RKO (cell line): ENCODE data around the gene BTRC.
"Not testable (repeated sequence)": the region's sequence is repeated elsewhere in the genome, so short reads cannot be mapped to it uniquely, and the experiment has no call there.

ENCODE experiments used
- DNase-seq: peaks from one replicate; pipeline ENCODE4 v3.0.0-alpha.2; 2016; ENCODE audit warnings: low spot score

The BTRC gene

DNA sequence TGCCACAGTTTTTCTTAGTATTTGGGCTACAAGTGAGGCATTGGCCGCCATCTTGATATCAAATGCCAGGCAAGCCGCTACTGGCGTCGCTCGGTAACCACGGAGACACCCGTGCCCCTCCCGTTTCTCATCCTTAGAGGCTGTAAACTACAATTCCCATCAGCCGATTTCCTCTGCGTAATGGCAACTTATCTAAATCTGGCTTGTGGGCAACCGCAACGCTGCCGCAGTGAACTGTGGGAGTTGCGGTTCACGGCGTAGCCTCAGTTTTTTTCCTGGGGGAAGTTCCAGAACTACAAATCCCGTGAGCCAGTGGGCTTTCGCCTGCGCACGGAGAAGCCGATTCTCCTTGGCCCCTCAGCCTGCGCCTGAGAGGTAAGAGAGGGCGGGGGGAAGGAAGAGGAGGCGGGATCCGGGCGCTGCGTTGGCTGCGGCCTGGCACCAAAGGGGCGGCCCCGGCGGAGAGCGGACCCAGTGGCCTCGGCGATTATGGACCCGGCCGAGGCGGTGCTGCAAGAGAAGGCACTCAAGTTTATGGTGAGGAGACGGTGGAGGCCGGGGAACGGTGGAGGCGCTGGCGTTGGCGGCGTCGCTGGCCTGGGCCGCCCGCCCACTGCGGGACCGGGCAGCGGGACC lies at the start of gene BTRC:
Gene BTRC (plus strand): TSS at position 474 of the 636 bp plus-strand sequence. CDS start 16 bp downstream, at position 490.
- DNase-seq, result peak; percentile 99

DNA sequence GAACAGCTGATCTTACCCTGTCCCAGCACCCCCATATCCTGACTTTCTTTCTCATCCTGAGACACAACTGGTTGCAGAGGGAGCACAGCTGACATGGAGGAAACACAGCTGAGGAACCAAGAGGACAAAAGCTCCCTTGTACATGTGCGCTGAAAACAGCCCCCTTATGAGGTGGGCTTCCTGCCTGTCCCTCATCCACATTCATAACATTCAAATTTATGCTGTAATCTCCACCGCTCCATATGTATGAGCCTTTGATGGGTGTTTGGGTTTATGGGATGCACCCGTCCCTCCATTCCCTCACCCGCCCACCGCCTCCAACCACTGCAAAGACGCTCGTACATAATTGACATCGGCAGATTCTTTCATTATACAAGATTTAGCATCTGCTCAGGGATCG lies 49.6 kb upstream of the BTRC start:
- DNase-seq, result no peak

DNA sequence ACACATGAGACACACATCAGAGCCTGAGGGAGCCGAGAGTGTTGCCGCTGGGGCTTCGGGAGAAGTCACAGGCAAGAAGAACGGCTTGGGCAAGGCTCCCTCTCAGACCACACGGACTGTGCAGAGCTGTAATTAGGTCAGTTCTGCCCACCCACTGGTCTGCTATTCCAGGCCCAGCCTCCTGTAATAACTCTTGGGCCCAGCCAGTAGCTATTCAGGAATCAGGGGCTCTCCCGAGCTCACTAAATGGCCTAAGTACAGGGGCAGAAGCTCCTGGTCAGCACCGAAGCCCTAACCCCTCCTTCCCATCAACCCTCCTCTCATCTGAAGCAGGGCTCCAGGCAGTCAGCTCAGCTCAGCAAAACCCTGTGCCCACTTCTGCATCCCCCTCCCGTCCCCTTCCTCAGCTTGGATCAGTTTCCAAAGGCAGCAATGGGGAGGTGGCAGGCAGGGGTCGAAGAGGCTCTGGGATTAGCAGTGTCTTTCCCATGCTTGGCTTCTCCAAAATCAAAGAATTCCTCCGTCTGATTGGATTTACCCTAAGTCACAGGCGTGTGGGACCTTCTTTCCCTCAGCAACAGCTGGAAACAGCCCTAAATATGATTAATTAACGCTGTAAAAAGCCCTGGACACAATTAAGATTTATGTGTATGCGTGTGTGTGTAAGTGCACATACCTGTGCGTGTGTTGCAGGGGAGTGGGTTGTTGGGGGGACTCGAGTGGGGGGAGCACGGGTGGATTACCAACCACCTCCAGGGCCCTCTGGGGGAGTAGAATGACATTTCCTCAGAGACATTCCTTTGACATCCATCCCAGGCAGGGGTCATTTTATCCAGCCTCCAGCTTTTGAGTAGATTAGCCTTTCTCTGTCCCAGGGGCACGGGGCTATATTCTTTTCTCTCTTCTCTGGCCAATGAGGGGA lies 48.4 kb upstream of the BTRC start:
- DNase-seq, result no peak

DNA sequence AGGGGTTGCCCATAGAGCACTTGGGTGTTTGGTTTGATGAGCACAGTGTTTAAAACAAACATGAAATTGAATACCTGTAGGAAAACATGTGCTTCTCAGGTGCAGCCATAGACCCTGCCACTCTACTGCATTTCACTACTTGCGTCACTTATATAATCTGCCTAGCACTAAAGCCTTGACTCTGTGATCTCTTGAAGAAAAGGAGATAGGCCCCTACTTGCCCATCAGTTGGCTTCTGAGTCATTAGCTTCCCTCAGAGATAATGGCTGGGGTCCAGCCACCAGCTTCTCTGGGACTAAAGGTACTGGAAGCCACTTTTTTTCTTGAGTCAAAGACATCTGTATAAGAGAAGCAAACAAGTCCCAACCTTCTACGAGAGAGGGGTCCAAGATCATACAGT lies 45.9 kb upstream of the BTRC start:
- no peak for DNase-seq

DNA sequence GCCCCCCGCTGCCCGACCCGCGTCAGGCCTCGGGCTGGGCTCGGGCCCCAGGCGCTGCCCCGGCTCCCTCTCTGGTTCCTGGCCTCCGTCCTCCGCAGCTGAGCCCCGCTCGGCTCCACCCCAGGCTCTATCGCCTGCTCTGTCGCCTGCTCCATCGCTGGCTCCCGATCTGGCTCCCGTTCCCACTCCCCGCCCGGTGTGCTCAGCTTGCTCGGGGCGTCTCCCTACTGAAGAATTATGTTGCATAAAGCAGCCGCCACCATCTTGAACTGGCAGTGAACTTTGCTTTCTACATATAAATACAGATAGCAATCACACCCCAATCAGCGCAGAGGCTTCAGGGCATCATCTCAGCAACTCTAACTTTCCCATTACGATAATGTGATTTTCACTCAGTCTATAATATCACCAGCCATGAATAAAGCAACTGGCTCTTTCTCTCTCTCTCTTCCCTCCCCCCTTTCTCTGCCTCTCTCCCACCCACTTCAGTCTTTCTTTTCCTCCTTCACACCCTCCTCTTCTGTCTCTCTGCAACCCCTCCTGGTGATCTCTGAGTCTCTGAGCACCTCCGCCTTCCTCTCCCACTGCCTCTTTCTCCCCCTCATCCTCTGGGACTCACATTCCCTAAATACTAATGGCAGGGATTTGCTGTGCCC lies 43.3 kb upstream of the BTRC start:
- DNase-seq, result no peak

DNA sequence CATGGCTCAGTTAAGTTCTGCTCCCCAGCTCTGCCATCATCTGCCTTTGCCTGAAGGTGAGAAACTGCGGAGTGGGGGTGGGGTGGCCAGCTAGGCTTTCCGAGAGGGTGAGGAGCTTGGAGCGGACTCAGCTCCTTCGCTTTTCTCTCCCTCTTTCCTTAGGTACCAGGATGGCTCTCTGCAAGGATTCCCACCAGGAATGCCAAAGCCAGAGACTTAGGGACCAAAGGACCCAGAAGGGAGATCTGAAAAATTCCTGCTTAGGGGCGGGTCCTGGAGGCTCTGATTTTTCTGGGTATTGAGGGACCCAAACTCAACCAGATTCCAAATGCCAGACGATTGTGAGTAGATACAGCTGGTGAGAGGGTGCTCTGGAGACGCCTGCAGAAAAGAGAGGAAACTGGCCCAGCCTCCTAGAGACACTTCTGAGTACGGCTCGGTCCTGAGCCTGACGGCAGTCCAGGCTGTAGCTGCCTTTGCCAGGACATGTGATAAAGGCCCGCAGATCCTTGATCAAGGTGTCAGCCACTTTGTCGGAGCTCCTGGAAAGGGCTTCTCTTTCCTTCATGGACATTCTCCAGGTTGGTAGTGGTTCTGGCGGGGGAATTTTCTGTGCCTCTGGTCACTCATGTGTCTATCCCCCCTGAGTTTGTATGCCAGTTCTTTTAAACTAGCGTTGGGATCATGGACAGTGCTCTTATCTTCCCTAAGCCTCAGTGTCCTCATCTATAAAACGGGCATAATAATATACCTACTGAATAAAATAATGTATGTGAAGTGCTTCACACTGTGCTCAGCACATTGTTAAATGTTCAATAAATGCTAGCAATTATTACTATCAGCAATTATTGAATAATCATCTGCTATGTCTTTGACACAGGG lies 42.5 kb upstream of the BTRC start:
- no peak for DNase-seq

DNA sequence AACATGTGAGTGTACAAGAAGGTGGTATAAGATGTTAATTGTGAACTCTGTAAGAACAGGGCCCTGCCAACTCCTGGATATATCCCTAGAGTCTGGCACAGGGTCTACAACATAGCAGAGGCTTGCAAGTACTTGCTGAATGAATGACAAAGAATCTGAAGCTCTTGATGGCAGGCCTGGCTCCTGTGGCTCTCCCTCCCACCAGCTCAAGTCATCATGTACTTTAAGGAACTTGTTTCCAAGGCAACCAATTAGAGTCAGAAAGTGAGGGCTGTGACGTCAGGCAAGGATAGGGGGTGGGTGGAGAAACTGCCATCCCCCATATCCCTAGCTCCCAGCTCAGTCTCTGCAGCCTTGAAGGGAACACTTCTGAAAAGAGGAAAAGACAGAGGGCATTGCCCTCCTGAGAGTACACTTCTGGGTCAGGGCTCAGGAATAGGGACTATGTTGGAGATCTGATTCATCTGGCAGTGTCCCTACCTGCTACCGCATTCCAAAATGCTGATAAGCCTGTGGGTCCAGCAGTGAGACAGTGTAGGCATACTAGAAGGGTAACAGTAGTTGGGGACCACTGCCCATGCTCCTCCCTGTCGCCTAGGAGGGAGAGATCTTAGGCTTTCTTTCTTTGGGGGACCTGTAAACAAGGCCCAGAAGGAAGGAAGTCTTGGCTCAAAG lies 34.6 kb upstream of the BTRC start:
- no peak for DNase-seq

DNA sequence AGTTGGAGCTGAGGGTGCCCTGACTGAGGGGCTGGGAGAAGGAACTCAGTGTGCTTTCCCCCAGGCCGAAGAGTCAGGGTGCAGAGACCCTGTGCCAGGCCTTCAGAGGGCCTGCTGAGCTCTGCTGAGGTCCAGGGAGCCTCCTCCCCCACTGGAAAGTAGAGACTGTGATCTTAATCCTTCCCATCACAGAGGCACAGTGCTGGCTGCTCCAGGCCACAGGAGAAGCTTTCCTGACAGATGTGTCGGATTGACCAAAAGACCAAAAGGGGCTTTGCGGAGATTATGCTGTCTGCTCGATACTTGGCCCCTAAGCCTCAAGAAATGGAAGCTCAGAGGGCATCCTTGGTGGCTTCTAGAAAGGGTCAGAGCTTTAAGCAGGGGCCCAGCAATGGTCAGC lies 32.9 kb upstream of the BTRC start:
- no peak for DNase-seq

DNA sequence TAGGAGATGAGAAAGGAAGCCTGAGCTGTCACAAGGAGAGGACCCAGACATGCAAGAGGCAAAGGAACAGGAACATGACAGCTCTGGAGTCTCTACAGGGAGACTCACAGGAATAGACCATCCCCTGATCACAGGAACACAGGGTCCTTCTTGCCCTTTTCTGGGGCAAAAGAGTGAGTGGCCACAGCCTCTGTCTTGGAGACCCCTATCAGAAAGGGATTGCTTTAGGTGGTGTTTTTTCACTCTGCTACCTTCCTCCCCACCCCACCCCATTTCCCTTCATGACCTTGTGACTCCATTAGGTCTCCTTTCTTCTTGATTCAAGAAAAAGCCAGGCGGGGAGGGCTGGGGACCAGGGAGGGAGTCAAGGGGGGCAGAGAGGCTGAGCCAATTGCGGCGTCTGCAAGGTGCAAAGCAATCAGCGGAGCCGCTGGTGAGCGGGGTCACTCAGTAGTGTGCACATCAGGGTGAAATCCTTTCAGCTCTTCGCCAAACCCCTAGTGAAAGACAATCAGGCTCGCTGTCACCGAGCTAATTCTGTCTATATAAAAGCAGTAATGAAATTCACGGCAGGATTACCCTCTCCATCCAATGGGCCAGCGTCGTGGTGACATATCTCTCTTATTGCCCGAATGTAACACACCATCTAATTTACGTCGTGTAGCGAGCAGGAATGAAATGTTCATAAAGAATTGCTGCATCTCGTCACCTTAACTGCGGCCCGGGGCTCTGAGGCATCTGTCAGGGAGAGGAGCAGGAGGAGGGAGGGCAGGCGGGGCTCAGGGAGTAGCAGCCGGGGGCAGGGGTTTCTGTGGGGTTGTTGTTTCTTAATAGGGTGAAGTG lies 31.5 kb upstream of the BTRC start:
- DNase-seq, result no peak

DNA sequence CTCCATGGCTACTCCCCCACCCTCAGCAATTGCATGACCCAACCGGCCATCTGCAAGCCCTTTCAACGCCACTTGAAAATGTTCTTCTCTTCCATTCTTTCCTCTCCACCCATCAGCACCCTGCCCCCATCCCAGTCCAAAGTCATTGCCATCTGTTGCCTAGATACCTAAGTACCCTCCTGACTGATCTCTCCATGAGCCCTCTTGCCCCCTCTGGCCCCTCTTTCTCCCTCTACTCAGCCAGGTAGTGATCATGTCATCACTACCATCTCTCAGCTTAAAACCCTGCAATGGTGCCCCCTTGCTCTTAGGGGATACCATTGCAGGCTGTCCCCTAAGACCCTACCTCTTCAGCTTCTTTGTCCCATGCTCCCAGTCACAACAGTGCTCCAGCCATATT lies 30.5 kb upstream of the BTRC start:
- no peak for DNase-seq

DNA sequence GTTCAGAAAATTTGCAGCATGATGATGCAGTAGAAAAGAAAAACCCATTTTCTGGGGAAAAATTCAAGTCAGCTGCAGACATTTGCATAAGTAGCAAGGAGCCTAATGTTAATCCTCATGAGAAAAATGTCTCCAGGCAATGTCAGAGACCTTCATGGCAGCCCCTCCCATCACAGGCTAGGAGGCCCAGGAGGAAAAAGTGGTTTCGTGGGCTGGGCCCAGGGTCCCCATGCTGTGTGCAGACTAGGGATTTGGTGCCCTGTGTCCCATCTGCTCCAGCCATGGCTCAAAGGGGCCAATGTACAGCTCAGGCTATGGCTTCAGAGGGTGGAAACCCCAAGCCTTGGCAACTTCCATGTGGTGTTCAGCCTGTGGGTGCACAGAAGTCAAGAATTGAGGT lies 26.5 kb upstream of the BTRC start:
- DNase-seq, result not testable (repeated sequence)

DNA sequence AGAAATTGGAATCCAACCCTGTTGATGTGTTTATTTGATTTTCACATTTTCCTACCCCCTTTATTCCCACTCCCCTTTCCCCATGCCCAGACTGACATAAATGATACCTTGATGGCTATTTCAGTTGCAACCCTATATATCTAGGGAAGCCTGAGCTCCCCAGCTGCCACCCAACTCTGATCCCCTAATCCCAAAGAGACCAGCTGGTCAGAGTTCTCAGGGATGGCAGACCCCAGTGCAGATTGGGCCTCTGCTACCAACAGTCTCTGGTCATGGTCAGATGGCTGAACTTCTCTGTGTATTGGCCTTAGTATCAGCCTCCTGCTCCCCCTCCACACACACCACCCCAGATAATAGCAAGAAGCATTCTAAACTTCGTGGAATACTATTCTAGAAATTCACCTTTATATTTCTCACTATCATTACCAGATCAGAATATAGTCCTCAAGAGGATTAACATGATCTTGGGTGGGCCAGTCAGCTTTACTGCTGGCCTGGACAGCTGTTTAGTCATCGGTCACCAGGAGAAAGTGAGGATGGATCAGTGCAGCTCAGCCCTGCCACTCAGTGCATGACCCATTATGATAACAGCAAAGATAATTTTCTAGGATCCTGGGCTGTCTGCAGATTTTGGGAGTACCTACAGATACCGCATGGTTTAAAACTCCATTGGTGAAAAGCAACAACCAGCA lies 24.5 kb upstream of the BTRC start:
- no peak for DNase-seq

DNA sequence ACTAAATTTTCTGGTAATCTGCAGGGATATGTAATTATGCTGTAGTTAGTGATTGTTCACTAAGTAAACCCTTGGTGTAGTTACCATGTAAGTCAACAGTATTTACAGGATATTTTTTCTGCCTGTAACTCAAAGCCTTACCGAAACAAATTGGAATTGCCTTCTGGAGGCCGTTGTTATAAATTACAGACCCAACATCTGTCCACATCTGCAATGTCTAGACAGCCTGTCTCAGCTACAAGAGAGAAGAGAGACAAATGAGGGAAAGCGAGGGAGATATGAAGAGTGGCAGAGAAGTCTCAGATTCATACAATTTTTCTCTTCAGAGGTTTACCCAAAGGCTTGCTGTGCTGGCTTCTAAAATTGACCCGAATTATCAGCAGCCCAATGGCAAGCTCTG lies 23.7 kb upstream of the BTRC start:
- no peak for DNase-seq

DNA sequence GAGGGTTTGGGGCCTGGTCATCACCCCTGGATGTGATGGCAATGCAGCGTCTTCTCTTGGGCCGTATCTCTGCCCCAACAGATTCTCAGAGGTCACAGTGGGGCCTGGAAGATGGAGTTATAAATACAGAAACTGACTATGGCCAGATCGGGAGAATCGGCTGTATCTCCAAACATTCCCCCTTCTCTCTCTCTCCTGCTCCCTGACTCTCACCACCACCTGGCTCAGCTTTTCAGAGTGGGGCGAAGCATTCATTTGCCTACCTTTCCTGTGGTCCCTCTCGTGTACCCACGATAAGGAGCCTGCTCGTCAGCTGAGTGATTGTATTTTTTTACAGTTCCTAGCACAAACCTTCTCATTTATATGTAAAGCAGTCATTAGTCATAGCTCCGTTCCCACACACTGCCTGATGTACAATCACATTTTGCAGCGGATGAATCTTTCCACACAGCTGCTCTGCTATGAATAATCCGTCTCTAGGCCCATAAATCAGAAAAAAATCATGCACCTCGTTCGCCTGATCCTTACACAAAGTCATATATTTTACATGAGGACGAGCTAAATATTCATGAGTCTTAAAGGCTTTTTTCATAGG lies 23.2 kb upstream of the BTRC start:
- DNase-seq, result peak; percentile 90

DNA sequence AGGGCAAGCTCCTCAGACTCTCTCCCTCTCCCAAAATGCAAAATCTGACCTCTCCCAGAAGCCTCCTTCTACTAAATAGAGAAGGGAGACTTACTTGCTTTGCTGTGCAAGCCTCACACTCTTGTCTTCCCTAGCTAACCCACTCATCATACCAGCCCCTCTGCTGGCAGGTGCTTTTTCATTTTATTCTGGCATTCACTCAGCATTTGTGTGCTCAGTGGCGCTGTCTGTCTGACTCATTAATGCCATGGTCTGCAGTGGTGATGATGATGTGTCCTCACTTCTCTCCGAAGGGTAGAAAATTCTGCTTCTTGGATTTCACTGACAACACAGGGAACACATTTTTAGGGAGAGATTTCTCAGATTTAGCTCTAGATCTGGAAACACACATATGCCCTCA lies 22.0 kb upstream of the BTRC start:
- peak; percentile 51 for DNase-seq

DNA sequence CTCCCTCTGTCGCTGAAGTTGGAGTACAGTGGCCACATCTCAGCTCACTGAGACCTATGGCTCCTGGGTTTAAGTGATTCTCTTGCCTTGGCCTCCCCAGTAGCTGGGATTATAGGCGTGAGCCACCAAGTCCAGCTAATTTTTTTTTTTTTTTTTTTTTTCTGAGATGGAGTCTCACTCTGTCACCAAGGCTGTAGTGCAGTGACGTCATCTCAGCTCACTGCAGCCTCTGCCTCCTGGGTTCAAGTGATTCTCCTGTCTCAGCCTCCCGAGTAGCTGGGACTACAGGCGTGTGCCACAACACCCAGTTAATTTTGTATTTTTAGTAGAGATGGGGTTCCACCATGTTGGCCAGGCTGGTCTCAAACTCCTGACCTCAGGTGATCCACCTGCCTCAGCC lies 19.7 kb upstream of the BTRC start:
- not testable (repeated sequence) for DNase-seq

DNA sequence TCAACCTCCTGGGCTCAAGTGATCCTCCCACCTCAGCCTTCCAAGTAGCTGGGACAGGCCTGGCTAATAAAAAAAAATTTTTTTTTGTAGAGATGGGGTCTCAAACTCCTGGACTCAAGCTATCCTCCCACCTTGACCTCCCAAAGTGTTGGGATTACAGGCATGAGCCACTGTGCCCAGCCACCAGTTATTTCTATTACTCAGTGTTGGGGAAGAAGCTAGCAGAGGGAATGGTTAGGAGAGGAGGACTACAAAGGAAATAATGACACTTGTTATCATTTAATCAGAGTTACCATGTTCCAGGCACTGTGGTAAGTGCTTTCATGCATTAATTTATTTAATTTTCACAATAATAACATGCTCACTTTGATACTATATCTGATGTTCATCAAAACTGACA lies 17.6 kb upstream of the BTRC start:
- no peak for DNase-seq

DNA sequence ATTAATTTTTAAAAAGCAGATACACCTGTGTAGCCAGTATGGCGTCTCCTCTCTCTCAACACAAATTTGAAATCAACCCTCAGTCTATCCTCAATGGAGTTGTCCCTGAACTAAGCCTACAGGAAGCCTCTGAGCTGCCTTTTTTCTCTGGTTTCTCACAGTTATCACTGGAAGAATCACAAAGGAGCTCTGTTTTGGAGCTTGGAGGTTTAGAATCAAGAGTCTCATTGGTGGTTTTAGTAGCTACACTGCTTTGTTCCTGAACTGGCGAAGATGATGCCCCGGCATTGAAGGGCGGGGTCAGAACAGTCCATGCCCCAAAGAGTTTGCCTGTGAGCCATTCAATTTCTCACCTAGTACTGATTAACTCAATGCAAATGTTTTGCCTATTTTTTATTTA lies 16.1 kb upstream of the BTRC start:
- no peak for DNase-seq

DNA sequence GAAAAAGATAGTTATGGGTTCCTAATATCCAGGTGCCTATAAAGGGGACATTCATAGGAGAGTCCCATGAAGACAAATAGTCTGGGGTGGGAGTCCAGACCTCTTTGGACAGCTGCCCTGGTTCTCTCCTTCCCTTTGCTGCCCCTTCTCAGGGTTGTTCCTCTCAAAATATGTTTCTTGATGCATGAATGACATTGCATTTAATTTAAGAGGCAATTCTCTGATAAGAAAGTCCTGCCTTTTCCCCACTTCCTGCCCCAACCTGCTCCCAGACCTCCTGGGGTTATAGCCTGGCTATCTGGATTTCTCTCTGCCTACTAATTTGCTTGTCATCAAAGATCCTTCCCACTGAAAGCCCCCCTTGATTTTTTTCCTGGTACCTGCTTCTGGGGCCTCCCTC lies 12.5 kb upstream of the BTRC start:
- no peak for DNase-seq

DNA sequence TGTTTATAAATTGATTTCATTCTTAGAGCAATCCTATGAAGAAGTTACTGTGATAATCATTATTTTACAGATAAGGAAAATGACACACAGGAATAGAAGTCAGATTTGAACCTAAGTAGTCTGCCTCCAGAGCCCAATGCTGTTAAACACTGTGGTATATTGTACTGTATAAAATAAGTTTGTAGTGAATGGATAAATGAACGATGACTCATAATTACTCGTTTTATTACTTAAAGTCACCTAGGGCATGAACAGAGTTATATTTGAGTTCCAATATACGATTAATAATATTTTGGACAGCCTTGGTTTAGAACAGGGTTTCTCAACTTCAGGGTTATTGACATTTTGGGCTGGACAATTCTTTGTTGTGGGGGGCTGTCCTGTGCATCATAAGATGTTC lies 7.8 kb upstream of the BTRC start:
- no peak for DNase-seq
